ENCODE data around the gene ABO. TPM values are rescaled to one million over a fixed set of nuclear protein-coding genes. Genes with fewer than 3 reads are reported as not detected.

ABO gene
- total and polyA plus RNA-seq, 9 of the 15 experiments (the other 6 are each of a cell fraction or from before 2014, with no cell fraction given) = 5.0 to 21.9 (median 11.9) TPM

GRCh38 chr9:133275105-133276000, at the start of gene ABO (continued):
- TF ChIP-seq ZNF407 (IDR thresholded peaks at IDR 0.05; ENCODE audit: low read depth) = no peak
- no peak for TF ChIP-seq ZNF398 (CRISPR knock-in tag; IDR thresholded peaks at IDR 0.05)
- no peak for TF ChIP-seq ZNF253 (CRISPR knock-in tag; conservative IDR thresholded peaks at IDR 0.05)
- TF ChIP-seq JUNB (CRISPR knock-in tag; conservative IDR thresholded peaks at IDR 0.05) = no peak
- no peak for TF ChIP-seq KDM2B (CRISPR knock-in tag; IDR thresholded peaks at IDR 0.05)
- peak; percentile 16 for TF ChIP-seq HMGN3 (IDR thresholded peaks at IDR 0.05; ENCODE audit: borderline replicate concordance, extremely low read depth, insufficient read length, low read depth, low read length)
- TF ChIP-seq ZNF280B (CRISPR knock-in tag; IDR thresholded peaks at IDR 0.05) = no peak
- no peak for TF ChIP-seq ZNF507 (tag; conservative IDR thresholded peaks at IDR 0.05)
- no peak for TF ChIP-seq POLR2B (IDR thresholded peaks at IDR 0.05; ENCODE audit: low read depth, partially characterized antibody)
- no peak for TF ChIP-seq ELK1 (CRISPR knock-in tag; IDR thresholded peaks at IDR 0.05)
- peak in 1 of 2 experiments; percentile 10; a peak in 1 of 4 replicates for TF ChIP-seq SIN3A (IDR thresholded peaks at IDR 0.05; ENCODE audit: borderline replicate concordance in 2 of 2, control insufficient read depth in 1 of 2, low read depth in 2 of 2, low read length in 2 of 2)

Data from K562 (cell line).